ENCODE data around the gene CEP72.

Gene CEP72

GRCh38 chr5:658103-658502 lies 46.0 kb downstream of the CEP72 start:
- H3K4me1 ChIP-seq (ENCODE audit: low read depth, poor library complexity, severe bottlenecking), result no peaks in the 10 kb centered on the region
- H3K27me3 ChIP-seq (ENCODE audit: insufficient read depth, low read depth), result no peaks in the 10 kb centered on the region
- no peaks in the 10 kb centered on the region; the same call in 1 of the 2 replicates for H3K36me3 ChIP-seq (ENCODE audit: insufficient read depth)
- no peaks in the 10 kb centered on the region for H3K79me2 ChIP-seq (ENCODE audit: insufficient read depth, low read depth)
- H2AFZ ChIP-seq (ENCODE audit: low read depth), result no peak overlapping the region
- no peak overlapping the region for H3K4me2 ChIP-seq
- no peak for TF ChIP-seq CTCF (conservative IDR thresholded peaks at IDR 0.05; ENCODE audit: low read depth, low read length)
- no peak overlapping the region for H3K4me3 ChIP-seq (IDR thresholded peaks at IDR 0.05; ENCODE audit: insufficient read depth, low read depth, low read length)
- H4K20me1 ChIP-seq (ENCODE audit: insufficient read depth), result no peaks in the 10 kb centered on the region
- no peak overlapping the region for H3K27ac ChIP-seq
- no peak overlapping the region for H3K9ac ChIP-seq

GRCh38 chr5:659496-660263 lies 47.5 kb downstream of the CEP72 start:
- TF ChIP-seq CTCF (conservative IDR thresholded peaks at IDR 0.05; ENCODE audit: low read depth, low read length), result no peak
- H3K27ac ChIP-seq, result no peak overlapping the region
- H3K36me3 ChIP-seq (ENCODE audit: insufficient read depth), result no peaks in the 10 kb centered on the region; the same call in 1 of the 2 replicates
- no peak overlapping the region for H3K9ac ChIP-seq
- no peak overlapping the region for H2AFZ ChIP-seq (ENCODE audit: low read depth)
- no peaks in the 10 kb centered on the region for H4K20me1 ChIP-seq (ENCODE audit: insufficient read depth)
- no peaks in the 10 kb centered on the region for H3K79me2 ChIP-seq (ENCODE audit: insufficient read depth, low read depth)
- no peaks in the 10 kb centered on the region for H3K27me3 ChIP-seq (ENCODE audit: insufficient read depth, low read depth)
- H3K4me3 ChIP-seq (IDR thresholded peaks at IDR 0.05; ENCODE audit: insufficient read depth, low read depth, low read length), result no peak overlapping the region
- H3K4me1 ChIP-seq (ENCODE audit: low read depth, poor library complexity, severe bottlenecking), result no peaks in the 10 kb centered on the region
- no peak overlapping the region for H3K4me2 ChIP-seq

GRCh38 chr5:660491-661030 lies 48.4 kb downstream of the CEP72 start:
- H3K27me3 ChIP-seq (ENCODE audit: insufficient read depth, low read depth), result no peaks in the 10 kb centered on the region
- H3K36me3 ChIP-seq (ENCODE audit: insufficient read depth), result no peaks in the 10 kb centered on the region; the same call in 1 of the 2 replicates
- no peak overlapping the region for H3K4me3 ChIP-seq (IDR thresholded peaks at IDR 0.05; ENCODE audit: insufficient read depth, low read depth, low read length)
- H3K4me1 ChIP-seq (ENCODE audit: low read depth, poor library complexity, severe bottlenecking), result no peaks in the 10 kb centered on the region
- H3K79me2 ChIP-seq (ENCODE audit: insufficient read depth, low read depth), result no peaks in the 10 kb centered on the region
- H3K27ac ChIP-seq, result no peak overlapping the region
- H4K20me1 ChIP-seq (ENCODE audit: insufficient read depth), result no peaks in the 10 kb centered on the region
- no peak overlapping the region for H3K9ac ChIP-seq
- TF ChIP-seq CTCF (conservative IDR thresholded peaks at IDR 0.05; ENCODE audit: low read depth, low read length), result no peak
- H2AFZ ChIP-seq (ENCODE audit: low read depth), result no peak overlapping the region
- H3K4me2 ChIP-seq, result no peak overlapping the region

GRCh38 chr5:661891-662750 lies 50.0 kb downstream of the CEP72 start:
- Histone ChIP-seq H4K20me1 (ENCODE audit: insufficient read depth) (no peaks in the 10 kb centered on the region), H3K9ac (no peak overlapping the region), H2AFZ (ENCODE audit: low read depth) (no peak overlapping the region), H3K4me2 (no peak overlapping the region), H3K27ac (no peak overlapping the region), H3K4me3 (IDR thresholded peaks at IDR 0.05; ENCODE audit: insufficient read depth, low read depth, low read length) (no peak overlapping the region), H3K36me3 (ENCODE audit: insufficient read depth) (no peaks in the 10 kb centered on the region; the same call in 1 of the 2 replicates), H3K79me2 (ENCODE audit: insufficient read depth, low read depth) (no peaks in the 10 kb centered on the region), H3K27me3 (ENCODE audit: insufficient read depth, low read depth) (no peaks in the 10 kb centered on the region), H3K4me1 (ENCODE audit: low read depth, poor library complexity, severe bottlenecking) (no peaks in the 10 kb centered on the region)
- TF ChIP-seq CTCF (conservative IDR thresholded peaks at IDR 0.05; ENCODE audit: low read depth, low read length), result no peak

Measured in KMS-11 (cell line).